Spleen (tissue), 11 donors: ENCODE data around the gene DACT3. TPM values are rescaled to one million over a fixed set of nuclear protein-coding genes. Genes with fewer than 3 reads are reported as not detected.

Source experiments
- DNase-seq: peaks from one replicate; pipeline ENCODE4 v3.0.0-alpha.2; 2020
- H3K27ac ChIP-seq, 8 donors: fragments of 200-600 bp; sonication (generic) in 7 of 8; 1 replicate in 4 of 8; 2 replicates in 4 of 8; pipeline versions ENCODE4 v1.5.0 to v1.8.0; 2016 to 2021; ENCODE audit warnings: inconsistent platforms in 4 of 8, mild to moderate bottlenecking in 4 of 8, moderate library complexity in 1 of 8
- H3K27me3 ChIP-seq, 7 donors: fragments of 200-600 bp; sonication (generic) in 6 of 7; replicated peaks in 1 of 7; 1 replicate in 4 of 7; 2 replicates in 3 of 7; pipeline versions ENCODE4 v1.5.0 to v1.8.0; 2016 to 2021; ENCODE audit warnings: inconsistent platforms in 3 of 7, mild to moderate bottlenecking in 1 of 7
- H3K36me3 ChIP-seq, 6 donors: fragments of 200-600 bp; sonication (generic) in 5 of 6; 1 replicate in 4 of 6; 2 replicates in 2 of 6; pipeline versions ENCODE4 v1.5.0 to v1.8.0; 2016 to 2021; ENCODE audit warnings: inconsistent platforms in 2 of 6
- H3K4me1 ChIP-seq, 6 donors: fragments of 200-600 bp; sonication (generic) in 5 of 6; 1 replicate in 3 of 6; 2 replicates in 3 of 6; pipeline versions ENCODE4 v1.5.0 to v1.8.0; 2016 to 2021; ENCODE audit warnings: inconsistent platforms in 3 of 6
- H3K4me3 ChIP-seq, 8 donors: fragments of 200-600 bp; sonication (generic) in 7 of 8; 1 replicate in 4 of 8; 2 replicates in 4 of 8; pipeline versions ENCODE4 v1.5.0 to v1.8.0; 2016 to 2021; ENCODE audit warnings: inconsistent platforms in 4 of 8, mild to moderate bottlenecking in 4 of 8, moderate library complexity in 2 of 8
- H3K9me3 ChIP-seq, 8 donors: fragments of 200-600 bp; sonication (generic) in 7 of 8; 1 replicate in 4 of 8; 2 replicates in 4 of 8; pipeline versions ENCODE4 v1.5.0 to v1.8.0; 2016 to 2021; ENCODE audit warnings: inconsistent platforms in 4 of 8
- CTCF ChIP-seq, 11 experiments: fragments of 200-600 bp in 7 of 11; fragments of 450-650 bp in 4 of 11; sonication (generic) in 4 of 11; IDR thresholded peaks in 8 of 11; conservative IDR thresholded peaks in 3 of 11; 1 replicate in 7 of 11; 2 replicates in 4 of 11; pipeline versions ENCODE4 v1.4.0 to v1.8.0; 2016 to 2021; ENCODE audit warnings: antibody characterized with exemption in 11 of 11, inconsistent platforms in 4 of 11, mild to moderate bottlenecking in 1 of 11
- POLR2A ChIP-seq, 3 donors: fragments of 450-650 bp; IDR thresholded peaks; one replicate each; pipeline ENCODE4 v1.5.1; 2017; ENCODE audit warnings: antibody characterized with exemption in 3 of 3, mild to moderate bottlenecking in 1 of 3
- POLR2AphosphoS5 ChIP-seq, 3 donors: sonication (generic); formaldehyde crosslinking; IDR thresholded peaks; one replicate each; pipeline ENCODE4 v1.5.1; 2017; ENCODE audit warnings: antibody characterized with exemption in 3 of 3
- WGBS, 5 donors: extraction: QIAGEN DNeasy Blood & Tissue Kit in 3 of 5; methylation state at CpG; one replicate each; pipeline versions ENCODE4 v1.1.5 to v1.1.7; 2013 to 2018; 5-methylcytosine and 5-hydroxymethylcytosine counted together
- intact Hi-C: fragments of 100-400 bp; cut with DNase I; formaldehyde crosslinking; loops from one replicate; pipeline ENCODE4 v1.15.0; 2023; ENCODE audit warnings: low total_unique reads
- polyA plus RNA-seq, 3 donors: library from polyadenylated mRNA; stranded (reverse); fragments of 200-250 nt; gene quantifications; one replicate each; pipeline ENCODE4 v1.2.1, GENCODE V29; 2013
- total RNA-seq, 7 donors: library from RNA; depleted of rRNA in 3 of 7; stranded (reverse); fragments of >200 nt in 3 of 7; fragmentation: NEBNext Ultra II Directional in 4 of 7; extraction: Animal tissue kit (Norgen Biotek cat#: 25700) in 4 of 7; gene quantifications; one replicate each; pipeline versions ENCODE4 v1.1.0 to v1.2.1, GENCODE V29; 2016 to 2021
- donor health status: healthy with polysubstance abuse.
- donor health status: DM: no; HTN: no; CAD: no; lungs with moderate emphysema.
- donor health status: DM: no; HTN: no; CAD: no.
- donor health status: Bipolar disorder and iron deficiency.
- donor health status: healthy.
- donor health status: DM: no; HTN: no; CAD: no.
- donor health status: DM: yes; HTN: yes; CAD: no.

The DACT3 gene
- total and polyA plus RNA-seq, 10 donors, result 1.6 to 10.4 (median 5.5) TPM

- Histone ChIP-seq H3K27ac (peak overlapping the region in 5 of 8 donors; percentile 15 to 38 (median 22)), H3K9me3 (no peaks in the 10 kb centered on the region), H3K4me1 (peaks cover 2 to 26% (median 14%) of the 10 kb centered on the region in 6 donors), H3K27me3 (peaks cover 0 to 97% (median 26%) of the 10 kb centered on the region in 7 donors), H3K36me3 (no peaks in the 10 kb centered on the region), H3K4me3 (no peak overlapping the region)
- intact Hi-C loops, result no loop called here
- TF ChIP-seq CTCF (IDR thresholded peaks at IDR 0.05 in 8 of 11, conservative IDR thresholded peaks at IDR 0.05 in 3 of 11), result no peak
- 49 to 65% (median 59%) methylated on average over 12 to 16 of the region's 16 CpGs for WGBS, 5 donors
- DNase-seq, result no peak
These were observed 6.3 kb downstream of the DACT3 start for GRCh38 chr19:46654621-46655152.

GRCh38 chr19:46650445-46650844 is 10.5 kb downstream of the DACT3 start:
- H3K4me1 ChIP-seq, result peaks cover 0 to 19% (median 9%) of the 10 kb centered on the region in 6 donors
- TF ChIP-seq CTCF (IDR thresholded peaks at IDR 0.05 in 8 of 11, conservative IDR thresholded peaks at IDR 0.05 in 3 of 11) (no peak), POLR2AphosphoS5 (IDR thresholded peaks at IDR 0.05) (no peak), POLR2A (IDR thresholded peaks at IDR 0.05) (no peak)
- intact Hi-C loops, result no loop called here
- 78 to 92% (median 89%) methylated on average over 7 of the region's 7 CpGs for WGBS, 5 donors
- peak overlapping the region in 4 of 8 donors; percentile 2 to 31 (median 12) for H3K27ac ChIP-seq
- no peak for DNase-seq
- peaks cover 0 to 96% (median 31%) of the 10 kb centered on the region in 7 donors for H3K27me3 ChIP-seq
- H3K9me3 ChIP-seq, result peaks cover 0 to 26% (median 14%) of the 10 kb centered on the region in 8 donors
- H3K4me3 ChIP-seq, result no peak overlapping the region
- H3K36me3 ChIP-seq, result peaks cover 0 to 13% (median 0%) of the 10 kb centered on the region in 6 donors

- TF ChIP-seq POLR2A (IDR thresholded peaks at IDR 0.05) (no peak), CTCF (IDR thresholded peaks at IDR 0.05 in 8 of 11, conservative IDR thresholded peaks at IDR 0.05 in 3 of 11) (no peak), POLR2AphosphoS5 (IDR thresholded peaks at IDR 0.05) (no peak)
- H3K4me1 ChIP-seq, result peaks cover 0 to 17% (median 4%) of the 10 kb centered on the region in 6 donors
- H3K27ac ChIP-seq, result peak overlapping the region in 1 of 8 donors; percentile 31
These were observed 11.7 kb downstream of the DACT3 start for GRCh38 chr19:46648961-46649960.

More at GRCh38 chr19:46648961-46649960, 11.7 kb downstream of the DACT3 start:
- intact Hi-C loops, result no loop called here
- peaks cover 0 to 26% (median 14%) of the 10 kb centered on the region in 8 donors for H3K9me3 ChIP-seq
- peaks cover 0 to 91% (median 31%) of the 10 kb centered on the region in 7 donors for H3K27me3 ChIP-seq
- peaks cover 0 to 13% (median 0%) of the 10 kb centered on the region in 6 donors for H3K36me3 ChIP-seq
- no peak for DNase-seq
- 15 to 43% (median 28%) methylated on average over 36 to 144 of the region's 144 CpGs for WGBS, 5 donors
- H3K4me3 ChIP-seq, result peak overlapping the region in 1 of 8 donors; percentile 13
